ENCODE measurements around the gene ATAD1. TPM values are rescaled to one million over a fixed set of nuclear protein-coding genes. Genes with fewer than 3 reads are reported as not detected.

Gene ATAD1
- total and polyA plus RNA-seq, 2 of the 4 experiments (the other 2 are of a cell fraction) = 12.7 to 21.9 TPM

GRCh38 chr10:87740254-87740655 is 77.8 kb downstream of the ATAD1 start:
- H3K9me1 ChIP-seq (ENCODE audit: insufficient read depth, low read length) = no peaks in the 10 kb centered on the region
- H4K91ac ChIP-seq (ENCODE audit: insufficient read depth, low read depth, low read length) = no peak overlapping the region
- H3K27ac ChIP-seq (ENCODE audit: insufficient read depth, low read length) = no peak overlapping the region
- POLR2A ChIA-PET (ENCODE audit: unreplicated experiment) = no interaction called here
- H2AK9ac ChIP-seq (replicated peaks; ENCODE audit: low read depth, low read length, poor library complexity) = no peak overlapping the region
- H3K9ac ChIP-seq (ENCODE audit: low read depth, low read length) = no peak overlapping the region
- peak; percentile 54 for ATAC-seq (ENCODE audit: low read depth)
- no peaks in the 10 kb centered on the region for H3K4me1 ChIP-seq (ENCODE audit: control insufficient read depth, insufficient read depth, low read length)
- H3K18ac ChIP-seq (ENCODE audit: low read depth, low read length) = no peak overlapping the region
- BruUV-seq (replicated peaks) = no TSS peak
- H3K56ac ChIP-seq (ENCODE audit: extremely low read depth, insufficient read depth, low read length) = no peak overlapping the region
- no peak overlapping the region for H2BK15ac ChIP-seq (ENCODE audit: low read depth, low read length)
- H2BK20ac ChIP-seq (ENCODE audit: low read depth, low read length) = no peak overlapping the region
- peaks cover 0 to 2% of the 10 kb centered on the region in 2 experiments; a peak in 1 of 4 replicates for H3K79me1 ChIP-seq (ENCODE audit: low read depth in 1 of 2, low read length in 2 of 2)
- H2BK120ac ChIP-seq (ENCODE audit: low read depth, low read length) = no peak overlapping the region
- peak overlapping the region; percentile 41; the same call in 1 of the 2 replicates for H3K4me2 ChIP-seq (ENCODE audit: low read depth, low read length)
- H3K36me3 ChIP-seq (ENCODE audit: control insufficient read depth, insufficient read depth, low read length) = peaks cover 11% of the 10 kb centered on the region
- no peak overlapping the region for H2BK5ac ChIP-seq (ENCODE audit: low read depth, low read length, poor library complexity, severe bottlenecking)
- peak; percentile 85 for DNase-seq
- H2AFZ ChIP-seq (replicated peaks; ENCODE audit: low read length, poor library complexity) = no peak overlapping the region
- no peaks in the 10 kb centered on the region for H3K9me3 ChIP-seq (ENCODE audit: control insufficient read depth, insufficient read depth, low read length)
- H3K14ac ChIP-seq (replicated peaks; ENCODE audit: low read depth, low read length) = no peak overlapping the region
- H3K4me3 ChIP-seq (ENCODE audit: insufficient read depth, low read depth, low read length) = no peak overlapping the region
- H3K4ac ChIP-seq (ENCODE audit: low read depth, low read length) = no peak overlapping the region
- H2AK5ac ChIP-seq (ENCODE audit: low read depth, low read length) = no peak overlapping the region
- H3K23ac ChIP-seq (ENCODE audit: low read depth, low read length) = no peak overlapping the region
- TF ChIP-seq BHLHE40 (IDR thresholded peaks at IDR 0.05; ENCODE audit: low read depth, low read length) = no peak
- TF ChIP-seq RAD21 (IDR thresholded peaks at IDR 0.05; ENCODE audit: low read length) = no peak
- no peak for TF ChIP-seq CHD1 (IDR thresholded peaks at IDR 0.05; ENCODE audit: low read depth, low read length)
- no peak for TF ChIP-seq USF2 (IDR thresholded peaks at IDR 0.05; ENCODE audit: low read depth, low read length)
- no peak for TF ChIP-seq NFE2L2 (IDR thresholded peaks at IDR 0.05; ENCODE audit: low read depth, low read length)
- no peak for TF ChIP-seq MAZ (IDR thresholded peaks at IDR 0.05; ENCODE audit: borderline replicate concordance, low read depth, low read length)
- TF ChIP-seq POLR2A (IDR thresholded peaks at IDR 0.05; ENCODE audit: low read depth, low read length) = no peak
- no peak for TF ChIP-seq SMC3 (IDR thresholded peaks at IDR 0.05; ENCODE audit: low read depth, low read length)
- peak; percentile 99 for TF ChIP-seq CEBPB (IDR thresholded peaks at IDR 0.05; ENCODE audit: low read depth, low read length)
- TF ChIP-seq RFX5 (IDR thresholded peaks at IDR 0.05; ENCODE audit: low read depth, low read length) = no peak
- TF ChIP-seq CTCF (conservative IDR thresholded peaks at IDR 0.05; ENCODE audit: low read depth, low read length) = no peak
- no peak for TF ChIP-seq ELK1 (IDR thresholded peaks at IDR 0.05; ENCODE audit: borderline replicate concordance, low read depth, low read length)
- peak; percentile 88 for TF ChIP-seq FOS (IDR thresholded peaks at IDR 0.05; ENCODE audit: low read depth, low read length)
- TF ChIP-seq MXI1 (IDR thresholded peaks at IDR 0.05; ENCODE audit: borderline replicate concordance, low read depth, low read length) = no peak
- no peak for TF ChIP-seq RCOR1 (IDR thresholded peaks at IDR 0.05; ENCODE audit: insufficient replicate concordance, low read length)
- CTCF ChIA-PET = interaction anchor here (0.7 kb wide), 1 partner anchor 83 kb away, joined by 3 read pairs; no protein-coding TSS in a partner anchor
- intact Hi-C loops (cut with micrococcal nuclease) (no loop called here), dilution Hi-C loops (cut with HindIII; ENCODE audit: low sequenced_read_pairs, unreplicated experiment) (no loop called here), in situ Hi-C loops (cut with MboI; ENCODE audit: low sequenced_read_pairs) (no loop called here)
- H3K27me3 ChIP-seq (ENCODE audit: control insufficient read depth, insufficient read depth, low read length) = no peaks in the 10 kb centered on the region
- H4K20me1 ChIP-seq (ENCODE audit: insufficient read depth, low read length) = no peaks in the 10 kb centered on the region
- no peak overlapping the region for H4K5ac ChIP-seq (ENCODE audit: low read depth, low read length)
- H4K8ac ChIP-seq (ENCODE audit: low read depth in 2 of 2, low read length in 2 of 2) = no peak overlapping the region

Data from IMR-90 (cell line).